ENCODE measurements around the gene OR6C68.

Gene OR6C68

GRCh38 chr12:55495490-55495889 lies 3.3 kb downstream of the OR6C68 start:
- H3K27me3 ChIP-seq (ENCODE audit: low read depth, low read length), result no peaks in the 10 kb centered on the region
- no peak overlapping the region for H3K4me3 ChIP-seq (ENCODE audit: low read depth in 1 of 2, low read length in 2 of 2)
- no peaks in the 10 kb centered on the region for H3K4me1 ChIP-seq (ENCODE audit: control insufficient read depth in 1 of 2, insufficient read depth in 2 of 2, low read length in 2 of 2)
- no peaks in the 10 kb centered on the region for H3K9me3 ChIP-seq (ENCODE audit: control insufficient read depth in 1 of 2, low read length in 2 of 2)
- no peak overlapping the region for H3K27ac ChIP-seq (ENCODE audit: low read length)
- H3K36me3 ChIP-seq (ENCODE audit: control insufficient read depth in 1 of 2, insufficient read depth in 2 of 2, low read length in 2 of 2), result no peaks in the 10 kb centered on the region

GRCh38 chr12:55499231-55499630 lies 7.1 kb downstream of the OR6C68 start:
- no peak overlapping the region for H3K27ac ChIP-seq (ENCODE audit: low read length)
- no peaks in the 10 kb centered on the region for H3K9me3 ChIP-seq (ENCODE audit: control insufficient read depth in 1 of 2, low read length in 2 of 2)
- H3K27me3 ChIP-seq (ENCODE audit: low read depth, low read length), result no peaks in the 10 kb centered on the region
- no peak overlapping the region for H3K4me3 ChIP-seq (ENCODE audit: low read depth in 1 of 2, low read length in 2 of 2)
- no peaks in the 10 kb centered on the region for H3K36me3 ChIP-seq (ENCODE audit: control insufficient read depth in 1 of 2, insufficient read depth in 2 of 2, low read length in 2 of 2)
- H3K4me1 ChIP-seq (ENCODE audit: control insufficient read depth in 1 of 2, insufficient read depth in 2 of 2, low read length in 2 of 2), result no peaks in the 10 kb centered on the region

DNA sequence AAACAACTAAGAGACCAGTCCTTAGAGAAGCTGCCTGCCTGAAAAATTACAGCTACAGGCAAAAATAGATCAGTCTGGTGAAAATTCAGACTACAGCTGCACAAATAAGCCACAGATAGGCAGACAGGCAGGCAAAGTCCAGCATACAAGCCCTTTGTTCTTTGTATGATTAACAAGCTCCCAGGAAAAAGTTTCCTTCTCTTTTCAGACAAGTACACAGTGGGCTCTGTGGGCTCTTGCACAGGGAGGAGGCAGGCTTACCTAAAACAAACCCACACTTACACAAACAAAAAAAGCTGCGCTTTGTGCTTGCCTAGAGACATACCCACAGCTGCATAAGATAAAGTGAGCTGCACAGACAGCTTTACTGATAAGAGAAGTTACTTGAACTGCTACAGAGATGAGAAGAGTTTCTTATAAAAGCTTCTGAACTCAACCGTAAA lies 7.7 kb downstream of the OR6C68 start:
- H3K9me3 ChIP-seq (ENCODE audit: control insufficient read depth in 1 of 2, low read length in 2 of 2), result no peaks in the 10 kb centered on the region

DNA sequence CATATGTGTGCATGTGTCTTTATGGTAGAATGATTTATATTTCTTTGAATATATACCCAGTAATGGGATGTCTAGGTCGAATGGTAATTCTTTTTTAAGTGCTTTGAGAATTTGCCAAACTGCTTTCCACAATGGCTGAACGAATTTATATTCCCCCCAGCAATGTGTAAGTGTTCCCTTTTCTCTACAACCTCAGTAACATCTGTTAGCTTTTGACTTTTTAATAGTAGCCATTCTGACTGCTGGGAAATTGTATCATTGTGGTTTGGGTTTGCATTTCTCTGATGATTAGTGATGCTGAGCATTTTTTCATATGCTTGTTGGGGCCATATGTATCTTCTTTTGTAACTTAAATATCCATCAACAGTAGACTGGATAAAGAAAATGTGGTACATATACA lies 9.4 kb downstream of the OR6C68 start:
- no peaks in the 10 kb centered on the region for H3K36me3 ChIP-seq (ENCODE audit: control insufficient read depth in 1 of 2, insufficient read depth in 2 of 2, low read length in 2 of 2)
- no peaks in the 10 kb centered on the region for H3K27me3 ChIP-seq (ENCODE audit: low read depth, low read length)
- no peaks in the 10 kb centered on the region for H3K9me3 ChIP-seq (ENCODE audit: control insufficient read depth in 1 of 2, low read length in 2 of 2)
- no peaks in the 10 kb centered on the region for H3K4me1 ChIP-seq (ENCODE audit: control insufficient read depth in 1 of 2, insufficient read depth in 2 of 2, low read length in 2 of 2)
- no peak overlapping the region for H3K27ac ChIP-seq (ENCODE audit: low read length)
- H3K4me3 ChIP-seq (ENCODE audit: low read depth in 1 of 2, low read length in 2 of 2), result no peak overlapping the region

More for the DNA sequence above, 7.7 kb downstream of the OR6C68 start:
- Histone ChIP-seq H3K4me1 (ENCODE audit: control insufficient read depth in 1 of 2, insufficient read depth in 2 of 2, low read length in 2 of 2) (no peaks in the 10 kb centered on the region), H3K27ac (ENCODE audit: low read length) (no peak overlapping the region), H3K27me3 (ENCODE audit: low read depth, low read length) (no peaks in the 10 kb centered on the region), H3K4me3 (ENCODE audit: low read depth in 1 of 2, low read length in 2 of 2) (no peak overlapping the region), H3K36me3 (ENCODE audit: control insufficient read depth in 1 of 2, insufficient read depth in 2 of 2, low read length in 2 of 2) (no peaks in the 10 kb centered on the region)

DNA sequence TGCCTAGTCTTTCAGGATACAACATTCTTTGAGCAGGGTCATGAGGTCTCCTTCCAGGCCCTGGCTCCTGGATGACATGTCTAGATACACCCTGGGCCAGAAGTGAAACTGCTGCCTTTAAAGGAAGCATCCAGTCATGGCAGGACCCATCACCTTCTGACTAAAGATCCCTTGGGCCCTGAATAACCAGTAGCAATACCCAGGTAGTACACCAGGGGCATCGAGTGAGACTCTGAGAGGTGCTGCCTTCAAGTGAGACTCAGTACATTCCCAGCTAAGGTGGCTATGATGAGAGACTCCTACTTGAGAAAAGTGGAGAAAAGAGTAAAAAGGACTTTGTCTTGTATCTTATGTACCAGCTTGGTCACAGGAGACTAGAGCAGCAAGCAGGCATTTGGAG lies 23.5 kb downstream of the OR6C68 start:
- Histone ChIP-seq H3K4me3 (ENCODE audit: low read depth in 1 of 2, low read length in 2 of 2) (no peak overlapping the region), H3K27me3 (ENCODE audit: low read depth, low read length) (no peaks in the 10 kb centered on the region), H3K9me3 (ENCODE audit: control insufficient read depth in 1 of 2, low read length in 2 of 2) (peaks cover 0 to 3% of the 10 kb centered on the region in 2 donors), H3K4me1 (ENCODE audit: control insufficient read depth in 1 of 2, insufficient read depth in 2 of 2, low read length in 2 of 2) (no peaks in the 10 kb centered on the region), H3K36me3 (ENCODE audit: control insufficient read depth in 1 of 2, insufficient read depth in 2 of 2, low read length in 2 of 2) (no peaks in the 10 kb centered on the region), H3K27ac (ENCODE audit: low read length) (no peak overlapping the region)

DNA sequence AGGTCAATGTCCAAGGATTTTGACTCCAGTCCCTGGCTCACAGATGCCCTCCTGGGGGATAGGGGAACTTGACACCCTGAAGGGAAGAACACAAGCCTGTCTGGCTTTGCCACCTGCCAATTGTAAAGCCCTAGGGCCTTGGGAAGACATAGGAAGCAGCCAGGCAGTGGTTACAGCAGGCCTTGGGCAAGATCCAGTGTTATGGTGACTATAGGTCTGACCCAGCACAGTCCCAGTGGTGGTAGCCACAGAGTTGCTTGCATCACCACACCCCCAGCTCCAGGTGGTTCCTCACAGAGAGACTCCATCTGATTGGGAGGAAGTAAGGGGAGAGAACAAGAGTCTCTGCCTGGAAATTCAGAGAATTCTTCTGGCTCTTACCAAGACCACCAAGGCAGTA lies 24.2 kb downstream of the OR6C68 start:
- Histone ChIP-seq H3K36me3 (ENCODE audit: control insufficient read depth in 1 of 2, insufficient read depth in 2 of 2, low read length in 2 of 2) (no peaks in the 10 kb centered on the region), H3K9me3 (ENCODE audit: control insufficient read depth in 1 of 2, low read length in 2 of 2) (peaks cover 0 to 3% of the 10 kb centered on the region in 2 donors), H3K27me3 (ENCODE audit: low read depth, low read length) (no peaks in the 10 kb centered on the region), H3K4me1 (ENCODE audit: control insufficient read depth in 1 of 2, insufficient read depth in 2 of 2, low read length in 2 of 2) (no peaks in the 10 kb centered on the region), H3K4me3 (ENCODE audit: low read depth in 1 of 2, low read length in 2 of 2) (no peak overlapping the region), H3K27ac (ENCODE audit: low read length) (no peak overlapping the region)
